Nucleus accumbens (tissue), 56 donors: ENCODE results near the gene TMEM51.

Source experiments
- DNase-seq, 56 donors: peaks; one replicate each; lab custom pipeline; 2025; lab: John Stamatoyannopoulos, UW

TMEM51 gene

GRCh38 chr1:15191267-15191666 lies 37.7 kb downstream of the TMEM51 start:
- DNase-seq, result no peak

GRCh38 chr1:15191770-15192169 lies 38.2 kb downstream of the TMEM51 start:
- no peak for DNase-seq

GRCh38 chr1:15192916-15193550 lies 39.5 kb downstream of the TMEM51 start:
- no peak for DNase-seq

GRCh38 chr1:15195420-15196052 lies 42.0 kb downstream of the TMEM51 start:
- peak in 11 of 56 donors; percentile 2 to 57 (median 38) for DNase-seq

GRCh38 chr1:15196069-15196468 lies 42.5 kb downstream of the TMEM51 start:
- DNase-seq, result no peak

GRCh38 chr1:15196807-15197530 lies 43.4 kb downstream of the TMEM51 start:
- DNase-seq, result no peak

- no peak for DNase-seq
These were observed 44.3 kb downstream of the TMEM51 start for GRCh38 chr1:15197591-15198447.

DNA sequence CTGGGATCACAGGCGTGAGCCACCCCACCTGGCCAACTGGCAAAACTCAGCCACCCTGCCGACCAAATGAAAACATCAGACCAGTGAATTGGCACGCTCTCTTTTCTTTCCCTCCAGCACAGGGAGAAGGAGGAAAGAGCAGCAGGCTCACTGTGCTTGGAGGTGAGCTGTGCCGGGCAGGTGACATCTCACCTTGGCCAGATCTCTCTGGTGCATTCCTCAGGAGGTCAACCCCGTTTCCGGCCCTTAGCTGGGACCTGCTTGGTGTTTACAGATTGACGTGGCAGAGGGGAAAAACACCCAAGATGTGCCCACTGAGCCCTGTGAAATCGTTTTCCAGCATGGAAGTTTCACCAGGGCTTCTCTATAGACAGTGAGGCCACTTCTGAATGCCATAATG lies 45.1 kb downstream of the TMEM51 start:
- DNase-seq, result no peak

DNA sequence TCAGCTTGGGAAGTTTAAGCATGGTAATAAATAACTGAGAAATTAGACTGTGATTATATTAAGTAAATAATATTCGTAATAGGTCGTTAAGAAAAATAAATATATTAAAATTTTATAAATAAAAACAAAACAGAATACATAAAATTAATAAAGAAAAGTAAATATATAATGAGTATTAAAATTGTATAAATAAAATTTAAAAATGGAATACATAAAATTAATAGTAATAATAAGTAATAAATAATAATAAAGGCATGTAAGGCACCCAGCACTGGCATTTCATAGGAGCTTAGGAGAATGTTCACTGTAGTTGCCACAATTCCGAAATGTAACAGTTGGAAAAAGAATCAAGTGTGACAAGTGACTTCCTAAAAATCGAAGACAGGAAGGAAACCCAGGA lies 47.7 kb downstream of the TMEM51 start:
- DNase-seq, result no peak

GRCh38 chr1:15201849-15202551 lies 48.5 kb downstream of the TMEM51 start:
- DNase-seq, result no peak

DNA sequence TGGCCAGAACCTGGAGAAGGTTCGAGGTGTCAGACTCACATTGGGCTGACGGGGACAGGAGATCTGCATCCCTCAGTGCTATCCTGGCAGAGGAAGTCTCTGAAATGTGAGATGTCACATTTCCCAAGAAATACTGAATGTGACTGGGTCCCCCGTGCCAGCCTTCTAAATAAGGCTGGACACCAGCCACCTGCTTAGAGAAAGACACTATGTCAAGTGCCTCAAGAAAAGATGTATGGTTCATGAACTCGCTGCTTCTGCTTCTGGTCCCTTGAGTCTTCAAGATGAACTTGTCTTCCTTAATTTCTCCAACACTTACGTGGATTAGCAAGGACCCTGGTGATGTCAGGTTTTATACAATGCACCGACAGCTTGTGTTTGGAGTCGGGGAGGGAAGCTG lies 51.4 kb downstream of the TMEM51 start:
- DNase-seq, result no peak

DNA sequence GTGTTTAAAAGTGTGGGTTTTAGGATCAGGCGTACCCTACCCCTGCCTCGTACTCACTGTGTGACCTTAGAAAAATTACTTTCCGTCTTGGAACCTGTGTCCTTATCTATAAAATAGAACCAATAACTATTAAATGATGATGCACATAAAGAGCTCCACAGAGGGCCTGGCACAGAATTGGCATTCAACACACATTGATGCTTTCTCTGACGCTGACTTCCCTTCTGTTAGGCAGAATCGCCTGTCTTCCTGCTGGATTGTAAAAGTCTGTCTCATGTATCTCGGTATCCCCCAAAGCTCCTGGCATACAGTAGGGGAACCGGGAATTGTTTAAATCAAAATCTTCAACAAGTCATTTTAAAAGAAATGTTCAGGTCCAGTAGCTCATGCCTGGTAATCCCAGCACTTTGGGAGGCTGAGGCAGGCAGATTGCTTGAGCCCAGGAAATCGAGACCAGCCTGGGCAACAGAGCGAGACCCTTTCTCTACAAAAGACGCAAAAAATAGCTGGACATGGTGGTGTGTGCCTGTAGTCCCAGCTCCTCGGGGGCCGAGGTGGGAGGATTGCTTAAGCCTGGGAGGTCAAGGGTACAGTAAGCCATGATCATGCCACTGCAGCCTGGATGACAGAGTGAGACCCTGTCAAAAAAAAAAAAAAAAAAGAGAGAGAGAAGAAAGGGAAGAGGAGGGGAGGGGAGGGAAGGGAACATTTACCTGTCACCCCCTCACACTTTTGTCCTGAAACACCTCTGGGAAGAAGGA lies 52.2 kb downstream of the TMEM51 start:
- DNase-seq, result no peak

DNA sequence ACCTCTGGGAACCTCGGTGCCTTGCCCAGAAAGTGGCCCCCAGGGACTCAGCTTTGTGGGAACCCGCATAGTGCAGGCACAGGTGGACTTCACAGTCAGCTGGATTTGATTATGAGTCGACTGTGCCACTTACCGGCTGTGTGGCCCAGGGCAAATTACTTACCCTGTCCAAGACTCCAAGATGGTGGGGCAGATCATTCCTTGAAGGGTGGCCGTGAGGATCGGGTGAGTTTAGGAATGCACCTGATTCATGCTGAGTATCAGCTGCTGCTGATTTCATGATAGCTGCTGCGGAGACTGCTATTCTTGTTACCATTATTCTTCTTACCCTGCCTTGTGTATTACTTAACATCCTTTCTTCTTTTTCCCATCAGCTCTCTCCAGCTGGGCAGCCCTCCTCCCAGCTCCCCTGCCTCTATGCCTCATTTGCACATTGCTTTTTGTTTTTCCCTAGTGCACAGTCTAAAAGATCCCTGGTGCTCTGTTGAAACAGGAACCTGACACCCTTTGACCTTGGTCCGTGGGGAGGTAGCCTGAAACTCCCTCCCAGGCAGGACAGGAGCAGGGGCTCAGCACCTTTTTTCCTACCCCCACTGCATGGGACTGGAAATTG lies 53.0 kb downstream of the TMEM51 start:
- DNase-seq, result peak in 2 of 56 donors; percentile 34 to 36

GRCh38 chr1:15207031-15207828 lies 53.7 kb downstream of the TMEM51 start:
- DNase-seq, result peak in 43 of 56 donors; percentile 13 to 77 (median 32)

DNA sequence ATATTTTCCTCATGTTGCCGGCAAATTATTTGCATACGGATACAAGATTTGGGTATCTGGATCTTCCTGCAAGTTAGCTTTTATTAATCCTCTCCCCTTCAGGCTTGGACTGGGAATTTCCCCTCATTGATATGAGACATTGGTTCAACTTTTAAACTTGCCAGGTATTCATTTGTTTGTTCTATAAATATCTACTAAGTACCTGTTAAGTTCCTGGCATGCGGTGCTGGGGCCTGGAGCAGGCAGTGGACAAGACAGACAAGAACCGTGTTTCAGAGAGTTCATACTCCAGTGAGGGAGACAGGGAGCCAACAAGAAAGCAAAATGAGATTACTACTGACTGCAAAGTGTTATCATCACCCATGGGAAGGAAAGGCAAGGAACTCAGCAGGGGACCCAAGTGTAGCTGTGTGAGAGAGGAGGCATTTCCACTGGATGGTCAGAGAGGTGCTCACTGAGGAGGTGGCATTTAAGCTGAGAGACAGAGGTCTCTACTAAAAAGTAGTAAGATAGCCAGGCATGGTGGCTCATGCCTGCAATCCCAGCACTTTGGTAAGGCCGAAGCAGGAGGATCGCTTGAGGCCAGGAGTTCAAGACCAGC lies 54.4 kb downstream of the TMEM51 start:
- DNase-seq, result no peak

DNA sequence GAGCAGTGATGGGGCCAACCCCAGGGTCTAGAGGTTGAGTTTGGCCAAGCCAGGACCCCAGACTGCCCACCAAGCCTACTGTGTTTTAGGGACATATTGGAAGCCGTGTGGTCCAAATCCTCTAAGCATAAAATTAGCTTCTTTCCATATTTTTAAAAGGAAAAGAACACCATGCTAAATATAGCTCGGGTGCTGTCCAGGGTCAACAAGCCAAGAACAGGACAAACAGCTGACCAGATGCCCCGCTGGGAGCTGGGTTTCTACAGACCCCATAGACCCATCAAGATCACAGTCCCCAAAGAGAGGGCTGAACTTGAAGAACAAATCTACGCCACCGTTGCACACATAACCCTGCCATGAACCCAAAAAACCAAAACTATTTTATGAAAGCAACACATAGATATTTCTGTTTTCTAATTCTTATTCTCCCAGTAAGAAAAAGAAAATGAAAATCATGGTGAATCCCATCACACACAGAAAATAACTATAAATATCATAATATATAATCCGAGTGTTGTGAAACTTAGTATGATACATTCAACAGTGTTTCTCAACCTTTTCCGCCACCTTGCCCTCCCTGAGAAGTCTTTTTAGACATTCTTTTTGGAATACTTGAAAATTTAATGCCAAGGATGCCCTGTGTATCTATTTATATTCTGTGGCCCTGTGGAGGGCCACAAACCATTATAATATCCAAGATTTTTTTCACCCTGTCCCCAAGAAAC lies 57.3 kb downstream of the TMEM51 start:
- DNase-seq, result no peak

DNA sequence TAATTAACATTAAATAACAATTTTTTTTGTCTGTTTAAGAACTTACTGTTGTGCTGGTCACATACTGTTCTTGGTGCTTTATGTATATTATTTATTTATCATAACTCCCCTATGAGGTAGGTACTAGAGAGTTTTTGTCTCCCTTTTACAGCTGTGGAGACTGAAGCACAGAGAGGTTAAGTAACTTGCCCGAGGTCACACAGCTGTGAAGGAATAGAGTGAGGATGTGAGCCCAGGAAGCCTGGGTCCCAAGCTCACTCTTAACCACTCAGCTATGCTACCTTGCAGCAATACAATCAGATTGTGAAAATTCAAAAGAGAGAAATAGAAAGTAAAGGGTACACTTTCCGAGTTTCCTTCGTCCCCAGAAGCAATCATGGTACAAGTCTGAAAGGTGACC lies 57.9 kb downstream of the TMEM51 start:
- DNase-seq, result no peak
